GM12878 (cell line): ENCODE results near the gene TRIM28. TPM values are rescaled to one million over a fixed set of nuclear protein-coding genes. Genes with fewer than 3 reads are reported as not detected.
A peak's percentile ranks its signal among the peaks of the same experiment; 100 is the strongest.

Source experiments
- BACH1 ChIP-seq: fragments of 450-650 bp; IDR thresholded peaks from 2 replicates; pipeline ENCODE4 v1.6.1; 2017; ENCODE audit warnings: mild to moderate bottlenecking, borderline replicate concordance
- BHLHE40 ChIP-seq, 2 experiments: fragments of 450-650 bp in 1 of 2; IDR thresholded peaks; 2 replicates each; pipeline ENCODE4 v1.6.1; 2011 to 2017; ENCODE audit warnings: low read depth in 2 of 2, borderline replicate concordance in 1 of 2, improper control_type of control experiment in 1 of 2, low read length in 1 of 2, mild to moderate bottlenecking in 1 of 2
- BMI1 ChIP-seq: fragments of 450-650 bp; IDR thresholded peaks from 2 replicates; pipeline ENCODE4 v1.6.1; 2016; ENCODE audit warnings: mild to moderate bottlenecking, moderate library complexity, borderline replicate concordance
- CBFB ChIP-seq: IDR thresholded peaks from 2 replicates; pipeline ENCODE4 v1.6.1; 2016; ENCODE audit warnings: antibody characterized with exemption, low read depth
- CEBPB ChIP-seq, 2 experiments: fragments of 150-350 bp in 1 of 2; IDR thresholded peaks; 2 replicates each; pipeline ENCODE4 v1.6.1; 2012 to 2014; ENCODE audit warnings: low read depth in 2 of 2, low read length in 2 of 2, borderline replicate concordance in 1 of 2, inconsistent platforms in 1 of 2
- CEBPZ ChIP-seq: fragments of 150-350 bp; IDR thresholded peaks from 2 replicates; pipeline ENCODE4 v1.6.1; 2016; ENCODE audit warnings: low read depth, low read length
- IKZF2 ChIP-seq, 2 experiments: fragments of 450-650 bp; IDR thresholded peaks; 2 replicates each; pipeline ENCODE4 v1.6.1; 2017; ENCODE audit warnings: mild to moderate bottlenecking in 2 of 2, moderate library complexity in 2 of 2
- KAT2A ChIP-seq: conservative IDR thresholded peaks from 2 replicates; pipeline ENCODE4 v1.6.1; 2011; ENCODE audit warnings: low read depth, low read length; ENCODE audit not compliant: control insufficient read depth
- KLF5 ChIP-seq: fragments of 450-650 bp; IDR thresholded peaks from 2 replicates; pipeline ENCODE4 v1.6.1; 2014; ENCODE audit warnings: mild to moderate bottlenecking; ENCODE audit not compliant: partially characterized antibody
- NBN ChIP-seq: fragments of 450-650 bp; IDR thresholded peaks from 2 replicates; pipeline ENCODE4 v1.6.1; 2016
- NRF1 ChIP-seq: conservative IDR thresholded peaks from 2 replicates; pipeline ENCODE4 v1.6.1; 2011; ENCODE audit warnings: mild to moderate bottlenecking, low read depth, low read length, improper control_type of control experiment
- RELA ChIP-seq: fragments of 450-650 bp; IDR thresholded peaks from 2 replicates; pipeline ENCODE4 v1.8.0; 2014; ENCODE audit warnings: borderline replicate concordance; ENCODE audit not compliant: partially characterized antibody
- SKIL ChIP-seq: fragments of 450-650 bp; IDR thresholded peaks from 2 replicates; pipeline ENCODE4 v1.6.1; 2017; ENCODE audit warnings: mild to moderate bottlenecking, low read depth, inconsistent platforms; ENCODE audit not compliant: poor library complexity, severe bottlenecking
- SMARCA5 ChIP-seq: fragments of 450-650 bp; IDR thresholded peaks from 2 replicates; pipeline ENCODE4 v1.6.1; 2017; ENCODE audit warnings: mild to moderate bottlenecking
- STAT1 ChIP-seq: fragments of 450-650 bp; conservative IDR thresholded peaks from 2 replicates; pipeline ENCODE4 v1.6.1; 2014; ENCODE audit warnings: antibody characterized with exemption, mild to moderate bottlenecking
- SUZ12 ChIP-seq: fragments of 200-600 bp; sonication (generic); IDR thresholded peaks from one replicate; pipeline ENCODE4 v1.6.1; 2018; ENCODE audit warnings: antibody characterized with exemption, mild to moderate bottlenecking; ENCODE audit not compliant: unreplicated experiment
- TCF3 ChIP-seq: IDR thresholded peaks from 2 replicates; pipeline ENCODE4 v1.6.1; 2012; ENCODE audit warnings: low read depth, mild to moderate bottlenecking, low read length, borderline replicate concordance; ENCODE audit not compliant: insufficient read depth
- YY1 ChIP-seq: IDR thresholded peaks from 2 replicates; pipeline ENCODE4 v1.6.1; 2011; ENCODE audit warnings: low read depth, mild to moderate bottlenecking, low read length
- polyA plus RNA-seq, 11 experiments: library from polyadenylated mRNA; depleted of rRNA in 4 of 11; unstranded in 6 of 11; stranded (reverse) in 5 of 11; fragments of >200 nt; fragmentation: Nextera tagmentation in 4 of 11; fragmentation: Illumina TruSeq in 1 of 11; extraction: Ambion mirVana in 4 of 11; extraction: Trizol in 1 of 11; gene quantifications; 1 replicate in 1 of 11; 2 replicates in 10 of 11; pipeline versions ENCODE4 v1.2.1 to v1.2.3, GENCODE V29; 2011 to 2016; ENCODE audit warnings: inconsistent platforms in 2 of 11, missing spikeins in 2 of 11, low read depth in 1 of 11
- total RNA-seq, 4 experiments: library from RNA; depleted of rRNA in 3 of 4; stranded (reverse); fragments of >200 nt in 3 of 4; fragmentation: Illumina TruSeq in 1 of 4; extraction: Trizol in 1 of 4; gene quantifications; 2 replicates each; pipeline versions ENCODE4 v1.2.1 to v1.2.3, GENCODE V29; 2013 to 2021
- TF ChIP-seq, protein P1 (sequence below): fragments of 450-650 bp; IDR thresholded peaks from 2 replicates; pipeline ENCODE4 v1.6.1; 2016; ENCODE audit warnings: mild to moderate bottlenecking, moderate library complexity, borderline replicate concordance

The TRIM28 gene
- total and polyA plus RNA-seq, 10 of the 15 experiments (the other 5 are each of a cell fraction or from before 2014, with no cell fraction given), result 5.0 to 650 (median 296) TPM

- TF ChIP-seq CBFB (no peak), KLF5 (peak; percentile 58), BMI1 (no peak), NBN (peak; percentile 57; the same call in 1 of the 2 replicates), CEBPZ (no peak), SKIL (no peak), KAT2A (no peak), CEBPB (IDR thresholded peaks at IDR 0.05; ENCODE audit: borderline replicate concordance in 1 of 2, low read depth in 2 of 2, low read length in 2 of 2) (no peak), SUZ12 (no peak), SMARCA5 (peak; percentile 94), BHLHE40 (IDR thresholded peaks at IDR 0.05; ENCODE audit: borderline replicate concordance in 1 of 2, low read depth in 2 of 2, low read length in 1 of 2) (peak; percentile 63 to 84; a peak in 3 of 4 replicates), TCF3 (peak; percentile 61; the same call in 1 of the 2 replicates), RELA (peak; percentile 83), NRF1 (peak; percentile 81), YY1 (peak; percentile 91), IKZF2 (IDR thresholded peaks at IDR 0.05) (no peak), STAT1 (peak; percentile 73; the same call in 1 of the 2 replicates), BACH1 (peak; percentile 89)
- TF ChIP-seq, protein P1, sequence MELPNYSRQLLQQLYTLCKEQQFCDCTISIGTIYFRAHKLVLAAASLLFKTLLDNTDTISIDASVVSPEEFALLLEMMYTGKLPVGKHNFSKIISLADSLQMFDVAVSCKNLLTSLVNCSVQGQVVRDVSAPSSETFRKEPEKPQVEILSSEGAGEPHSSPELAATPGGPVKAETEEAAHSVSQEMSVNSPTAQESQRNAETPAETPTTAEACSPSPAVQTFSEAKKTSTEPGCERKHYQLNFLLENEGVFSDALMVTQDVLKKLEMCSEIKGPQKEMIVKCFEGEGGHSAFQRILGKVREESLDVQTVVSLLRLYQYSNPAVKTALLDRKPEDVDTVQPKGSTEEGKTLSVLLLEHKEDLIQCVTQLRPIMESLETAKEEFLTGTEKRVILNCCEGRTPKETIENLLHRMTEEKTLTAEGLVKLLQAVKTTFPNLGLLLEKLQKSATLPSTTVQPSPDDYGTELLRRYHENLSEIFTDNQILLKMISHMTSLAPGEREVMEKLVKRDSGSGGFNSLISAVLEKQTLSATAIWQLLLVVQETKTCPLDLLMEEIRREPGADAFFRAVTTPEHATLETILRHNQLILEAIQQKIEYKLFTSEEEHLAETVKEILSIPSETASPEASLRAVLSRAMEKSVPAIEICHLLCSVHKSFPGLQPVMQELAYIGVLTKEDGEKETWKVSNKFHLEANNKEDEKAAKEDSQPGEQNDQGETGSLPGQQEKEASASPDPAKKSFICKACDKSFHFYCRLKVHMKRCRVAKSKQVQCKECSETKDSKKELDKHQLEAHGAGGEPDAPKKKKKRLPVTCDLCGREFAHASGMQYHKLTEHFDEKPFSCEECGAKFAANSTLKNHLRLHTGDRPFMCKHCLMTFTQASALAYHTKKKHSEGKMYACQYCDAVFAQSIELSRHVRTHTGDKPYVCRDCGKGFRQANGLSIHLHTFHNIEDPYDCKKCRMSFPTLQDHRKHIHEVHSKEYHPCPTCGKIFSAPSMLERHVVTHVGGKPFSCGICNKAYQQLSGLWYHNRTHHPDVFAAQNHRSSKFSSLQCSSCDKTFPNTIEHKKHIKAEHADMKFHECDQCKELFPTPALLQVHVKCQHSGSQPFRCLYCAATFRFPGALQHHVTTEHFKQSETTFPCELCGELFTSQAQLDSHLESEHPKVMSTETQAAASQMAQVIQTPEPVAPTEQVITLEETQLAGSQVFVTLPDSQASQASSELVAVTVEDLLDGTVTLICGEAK, result no peak
Observed at GRCh38 chr19:58513694-58514563, 29.9 kb upstream of the TRIM28 start (continued).
